HCT116 (cell line): ENCODE results near the gene ZNF782. TPM values are rescaled to one million over a fixed set of nuclear protein-coding genes. Genes with fewer than 3 reads are reported as not detected.

Experiments used
- ATAC-seq: fragments of 200-7000 bp; cut with Tn5 transposase; 2 replicates; pipeline ENCODE4 v1.9.1; 2020; ENCODE audit warnings: mild to moderate bottlenecking, moderate library complexity
- BruUV-seq: library from RNA; stranded (reverse); fragments of 400-500 nt; replicated peaks from 2 replicates; lab custom pipeline; 2021; lab: Mats Ljungman, UMichigan
- CTCF ChIA-PET: fragments of 300-600 bp; sonication (Branson Sonifier 250); formaldehyde crosslinking; loops from one replicate; lab custom pipeline; 2021; ENCODE audit warnings: antibody characterized with exemption; lab: Charles Lee
- POLR2A ChIA-PET: fragments of 300-600, 350-600 bp; sonication (Branson Sonifier 250); formaldehyde crosslinking; loops from one replicate; lab custom pipeline; 2021; ENCODE audit warnings: antibody characterized with exemption; lab: Charles Lee
- RAD21 ChIA-PET, 2 experiments: fragments of 300-600 bp; sonication (Branson Sonifier 250); formaldehyde crosslinking; loops; one replicate each; lab custom pipeline; 2023; ENCODE audit warnings: low total read pairs in 2 of 2; ENCODE audit not compliant: uncharacterized antibody in 2 of 2, unreplicated experiment in 2 of 2, low non-redundant PET in 1 of 2; lab: Charles Lee
- DNase-seq: peaks from one replicate; pipeline ENCODE4 v3.0.0-alpha.2; 2010; ENCODE audit warnings: low read depth, low spot score
- H2AFZ ChIP-seq: fragments of 200-600 bp; shearing (Covaris generic), sonication (generic); 2 replicates; pipeline ENCODE4 v1.6.1; 2017; ENCODE audit warnings: low read depth, mixed run types, mixed read lengths, antibody characterized with exemption, low read length; ENCODE audit not compliant: poor library complexity, severe bottlenecking
- H3K27ac ChIP-seq: 2 replicates; pipeline ENCODE4 v1.5.1; 2012; ENCODE audit warnings: low read depth, low read length
- H3K27me3 ChIP-seq: fragments of 200-600 bp; sonication (generic); 2 replicates; pipeline ENCODE4 v1.6.1; 2016; ENCODE audit warnings: mixed run types, low read length, mixed read lengths; ENCODE audit not compliant: insufficient read depth
- H3K36me3 ChIP-seq, 2 experiments: fragments of 200-500 bp in 1 of 2; fragments of 200-600 bp in 1 of 2; sonication (Bioruptor generic) in 1 of 2; sonication (generic) in 1 of 2; 2 replicates each; pipeline versions ENCODE4 v1.5.1 to v1.6.1; 2014 to 2016; ENCODE audit warnings: low read length in 2 of 2, inconsistent platforms in 1 of 2, mixed read lengths in 1 of 2, mixed run types in 1 of 2; ENCODE audit not compliant: insufficient read depth in 2 of 2, control insufficient read depth in 1 of 2
- H3K4me1 ChIP-seq, 2 experiments: fragments of 200-600 bp in 1 of 2; sonication (generic) in 1 of 2; 2 replicates each; pipeline versions ENCODE4 v1.5.1 to v1.6.1; 2012 to 2017; ENCODE audit warnings: low read length in 2 of 2, inconsistent platforms in 1 of 2, mild to moderate bottlenecking in 1 of 2, mixed read lengths in 1 of 2, mixed run types in 1 of 2, moderate library complexity in 1 of 2; ENCODE audit not compliant: insufficient read depth in 2 of 2, control insufficient read depth in 1 of 2
- H3K4me2 ChIP-seq: fragments of 200-600 bp; sonication (generic); 2 replicates; pipeline ENCODE4 v1.6.1; 2017; ENCODE audit warnings: mixed run types, low read length, mixed read lengths
- H3K4me3 ChIP-seq, 2 experiments: fragments of 200-600 bp in 1 of 2; sonication (generic) in 1 of 2; replicated peaks in 1 of 2; 2 replicates each; pipeline ENCODE4 v1.5.1; 2011 to 2016; ENCODE audit warnings: low read length in 2 of 2, control low read depth in 1 of 2, low read depth in 1 of 2, mild to moderate bottlenecking in 1 of 2, mixed read lengths in 1 of 2, mixed run types in 1 of 2
- H3K79me2 ChIP-seq: fragments of 200-600 bp; sonication (generic); 2 replicates; pipeline ENCODE4 v1.6.1; 2017; ENCODE audit warnings: mild to moderate bottlenecking, mixed run types, low read length, moderate library complexity, mixed read lengths; ENCODE audit not compliant: insufficient read depth
- H3K9ac ChIP-seq: fragments of 200-600 bp; sonication (generic); 2 replicates; pipeline ENCODE4 v1.6.1; 2016; ENCODE audit warnings: low read length, mixed read lengths
- H3K9me2 ChIP-seq: fragments of 200-600 bp; sonication (generic), shearing (Covaris generic); 2 replicates; pipeline ENCODE4 v1.6.1; 2017; ENCODE audit warnings: mixed run types, mild to moderate bottlenecking, moderate library complexity; ENCODE audit not compliant: insufficient read depth
- H3K9me3 ChIP-seq, 2 experiments: fragments of 200-500 bp in 1 of 2; fragments of 200-600 bp in 1 of 2; sonication (Bioruptor generic) in 1 of 2; sonication (generic) in 1 of 2; 2 replicates each; pipeline ENCODE4 v1.6.1; 2014 to 2017; ENCODE audit warnings: low read length in 2 of 2, mixed read lengths in 2 of 2, inconsistent platforms in 1 of 2, low read depth in 1 of 2, mild to moderate bottlenecking in 1 of 2, mixed run types in 1 of 2, moderate library complexity in 1 of 2; ENCODE audit not compliant: control insufficient read depth in 1 of 2, insufficient read depth in 1 of 2
- H4K20me1 ChIP-seq: fragments of 200-600 bp; sonication (generic), shearing (Covaris generic); 2 replicates; pipeline ENCODE4 v1.6.1; 2017; ENCODE audit warnings: mixed run types, mild to moderate bottlenecking, moderate library complexity; ENCODE audit not compliant: insufficient read depth
- CBX3 ChIP-seq: IDR thresholded peaks from 2 replicates; pipeline ENCODE4 v1.6.1; 2012; ENCODE audit warnings: low read depth
- CEBPB ChIP-seq: IDR thresholded peaks from 2 replicates; pipeline ENCODE4 v1.6.1; 2012; ENCODE audit warnings: low read depth
- CTCF ChIP-seq, 3 experiments: fragments of 200-600 bp in 1 of 3; sonication (generic) in 1 of 3; IDR thresholded peaks in 2 of 3; conservative IDR thresholded peaks in 1 of 3; 2 replicates each; pipeline ENCODE4 v1.5.1; 2012 to 2017; ENCODE audit warnings: low read depth in 2 of 3, low read length in 2 of 3, antibody characterized with exemption in 1 of 3, borderline replicate concordance in 1 of 3, control low read depth in 1 of 3, mild to moderate bottlenecking in 1 of 3, mixed read lengths in 1 of 3, mixed run types in 1 of 3, moderate library complexity in 1 of 3; ENCODE audit not compliant: insufficient read depth in 1 of 3
- EGR1 ChIP-seq: IDR thresholded peaks from 2 replicates; pipeline ENCODE4 v1.6.1; 2012; ENCODE audit warnings: low read depth
- ELF1 ChIP-seq: IDR thresholded peaks from 2 replicates; pipeline ENCODE4 v1.6.1; 2012; ENCODE audit warnings: low read depth, borderline replicate concordance
- EZH2 ChIP-seq: fragments of 200-600 bp; sonication (generic); IDR thresholded peaks from 2 replicates; pipeline ENCODE4 v1.6.1; 2017; ENCODE audit warnings: antibody characterized with exemption, mixed run types
- EZH2phosphoT487 ChIP-seq: fragments of 200-600 bp; IDR thresholded peaks from 2 replicates; pipeline ENCODE4 v1.6.1; 2018; ENCODE audit warnings: antibody characterized with exemption, borderline replicate concordance
- FOSL1 ChIP-seq: IDR thresholded peaks from 2 replicates; pipeline ENCODE4 v1.6.1; 2012; ENCODE audit warnings: low read depth
- MAX ChIP-seq: IDR thresholded peaks from 2 replicates; pipeline ENCODE4 v1.6.1; 2012
- RAD21 ChIP-seq: IDR thresholded peaks from 2 replicates; pipeline ENCODE4 v1.6.1; 2012; ENCODE audit warnings: low read depth, mild to moderate bottlenecking
- SP1 ChIP-seq: IDR thresholded peaks from 2 replicates; pipeline ENCODE4 v1.6.1; 2012; ENCODE audit warnings: low read depth
- SRF ChIP-seq: IDR thresholded peaks from 2 replicates; pipeline ENCODE4 v1.6.1; 2012; ENCODE audit warnings: low read depth
- YY1 ChIP-seq: IDR thresholded peaks from 2 replicates; pipeline ENCODE4 v1.6.1; 2011; ENCODE audit warnings: low read length, low read depth, moderate library complexity, mild to moderate bottlenecking; ENCODE audit not compliant: insufficient replicate concordance; ENCODE audit errors: extremely low read depth
- ZFX ChIP-seq: fragments of 450-650 bp; IDR thresholded peaks from 2 replicates; pipeline ENCODE4 v1.6.1; 2017
- ZNF274 ChIP-seq: fragments of 200-500 bp; sonication (Bioruptor generic); IDR thresholded peaks from 2 replicates; pipeline ENCODE4 v1.6.1; 2014; ENCODE audit warnings: mild to moderate bottlenecking, low read depth, low read length, inconsistent platforms
- intact Hi-C: fragments of 100-400 bp; cut with micrococcal nuclease; formaldehyde crosslinking; loops from 2 replicates; pipeline ENCODE4 v1.10.0; 2022
- total RNA-seq: library from RNA; stranded (reverse); gene quantifications from one replicate; pipeline ENCODE4 v1.2.1, GENCODE V29; 2021; ENCODE audit not compliant: unreplicated experiment
- TF ChIP-seq, protein P1 (sequence below): IDR thresholded peaks from 2 replicates; pipeline ENCODE4 v1.6.1; 2011; ENCODE audit warnings: mild to moderate bottlenecking, low read length, moderate library complexity; ENCODE audit not compliant: insufficient replicate concordance; ENCODE audit errors: extremely low read depth
- TF ChIP-seq, protein P2 (sequence below): IDR thresholded peaks from 2 replicates; pipeline ENCODE4 v1.6.1; 2012; ENCODE audit warnings: low read depth

The ZNF782 gene
- total RNA-seq, 1 experiment from 2014 or later, result 3.7 TPM

GRCh38 chr9:96782235-96782634 lies 72.1 kb downstream of the ZNF782 start:
- Histone ChIP-seq H3K27ac (no peak overlapping the region), H3K9ac (no peak overlapping the region), H4K20me1 (no peaks in the 10 kb centered on the region), H2AFZ (no peak overlapping the region), H3K4me3 (no peak overlapping the region), H3K27me3 (no peaks in the 10 kb centered on the region), H3K4me2 (no peak overlapping the region), H3K9me2 (no peaks in the 10 kb centered on the region), H3K36me3 (no peaks in the 10 kb centered on the region), H3K4me1 (no peaks in the 10 kb centered on the region), H3K79me2 (no peaks in the 10 kb centered on the region), H3K9me3 (peaks cover 4 to 6% of the 10 kb centered on the region in 2 experiments; a peak in 2 of 4 replicates)
- ChIA-PET CTCF (no interaction called here), POLR2A (no interaction called here), RAD21 (no interaction called here)
- ATAC-seq (no peak), DNase-seq (no peak)
- intact Hi-C loops, result no loop called here
- no peak for TF ChIP-seq RAD21
- TF ChIP-seq EZH2phosphoT487, result no peak
- TF ChIP-seq, protein P1, sequence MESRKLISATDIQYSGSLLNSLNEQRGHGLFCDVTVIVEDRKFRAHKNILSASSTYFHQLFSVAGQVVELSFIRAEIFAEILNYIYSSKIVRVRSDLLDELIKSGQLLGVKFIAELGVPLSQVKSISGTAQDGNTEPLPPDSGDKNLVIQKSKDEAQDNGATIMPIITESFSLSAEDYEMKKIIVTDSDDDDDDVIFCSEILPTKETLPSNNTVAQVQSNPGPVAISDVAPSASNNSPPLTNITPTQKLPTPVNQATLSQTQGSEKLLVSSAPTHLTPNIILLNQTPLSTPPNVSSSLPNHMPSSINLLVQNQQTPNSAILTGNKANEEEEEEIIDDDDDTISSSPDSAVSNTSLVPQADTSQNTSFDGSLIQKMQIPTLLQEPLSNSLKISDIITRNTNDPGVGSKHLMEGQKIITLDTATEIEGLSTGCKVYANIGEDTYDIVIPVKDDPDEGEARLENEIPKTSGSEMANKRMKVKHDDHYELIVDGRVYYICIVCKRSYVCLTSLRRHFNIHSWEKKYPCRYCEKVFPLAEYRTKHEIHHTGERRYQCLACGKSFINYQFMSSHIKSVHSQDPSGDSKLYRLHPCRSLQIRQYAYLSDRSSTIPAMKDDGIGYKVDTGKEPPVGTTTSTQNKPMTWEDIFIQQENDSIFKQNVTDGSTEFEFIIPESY, result no peak
- TF ChIP-seq SP1, result no peak
- TF ChIP-seq CBX3, result no peak
- no peak for TF ChIP-seq ZFX
- TF ChIP-seq MAX, result no peak
- no peak for TF ChIP-seq ZNF274
- TF ChIP-seq ELF1, result no peak
- no peak for TF ChIP-seq EGR1
- TF ChIP-seq EZH2, result no peak
- no peak for TF ChIP-seq FOSL1
- TF ChIP-seq CEBPB, result no peak
- TF ChIP-seq YY1, result no peak
- TF ChIP-seq, protein P2, sequence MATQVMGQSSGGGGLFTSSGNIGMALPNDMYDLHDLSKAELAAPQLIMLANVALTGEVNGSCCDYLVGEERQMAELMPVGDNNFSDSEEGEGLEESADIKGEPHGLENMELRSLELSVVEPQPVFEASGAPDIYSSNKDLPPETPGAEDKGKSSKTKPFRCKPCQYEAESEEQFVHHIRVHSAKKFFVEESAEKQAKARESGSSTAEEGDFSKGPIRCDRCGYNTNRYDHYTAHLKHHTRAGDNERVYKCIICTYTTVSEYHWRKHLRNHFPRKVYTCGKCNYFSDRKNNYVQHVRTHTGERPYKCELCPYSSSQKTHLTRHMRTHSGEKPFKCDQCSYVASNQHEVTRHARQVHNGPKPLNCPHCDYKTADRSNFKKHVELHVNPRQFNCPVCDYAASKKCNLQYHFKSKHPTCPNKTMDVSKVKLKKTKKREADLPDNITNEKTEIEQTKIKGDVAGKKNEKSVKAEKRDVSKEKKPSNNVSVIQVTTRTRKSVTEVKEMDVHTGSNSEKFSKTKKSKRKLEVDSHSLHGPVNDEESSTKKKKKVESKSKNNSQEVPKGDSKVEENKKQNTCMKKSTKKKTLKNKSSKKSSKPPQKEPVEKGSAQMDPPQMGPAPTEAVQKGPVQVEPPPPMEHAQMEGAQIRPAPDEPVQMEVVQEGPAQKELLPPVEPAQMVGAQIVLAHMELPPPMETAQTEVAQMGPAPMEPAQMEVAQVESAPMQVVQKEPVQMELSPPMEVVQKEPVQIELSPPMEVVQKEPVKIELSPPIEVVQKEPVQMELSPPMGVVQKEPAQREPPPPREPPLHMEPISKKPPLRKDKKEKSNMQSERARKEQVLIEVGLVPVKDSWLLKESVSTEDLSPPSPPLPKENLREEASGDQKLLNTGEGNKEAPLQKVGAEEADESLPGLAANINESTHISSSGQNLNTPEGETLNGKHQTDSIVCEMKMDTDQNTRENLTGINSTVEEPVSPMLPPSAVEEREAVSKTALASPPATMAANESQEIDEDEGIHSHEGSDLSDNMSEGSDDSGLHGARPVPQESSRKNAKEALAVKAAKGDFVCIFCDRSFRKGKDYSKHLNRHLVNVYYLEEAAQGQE, result no peak
- no peak for TF ChIP-seq SRF
- no peak for TF ChIP-seq CTCF (IDR thresholded peaks at IDR 0.05 in 2 of 3, conservative IDR thresholded peaks at IDR 0.05 in 1 of 3; ENCODE audit: borderline replicate concordance in 1 of 3, insufficient read depth in 1 of 3, low read depth in 2 of 3, low read length in 2 of 3)
- BruUV-seq, result no TSS peak
